OCI-LY1 (cell line): ENCODE results near the gene KLF4.

Experiments used
- H2AFZ ChIP-seq: fragments of 200-600 bp; sonication (generic), shearing (Covaris generic); 2 replicates; pipeline ENCODE4 v1.6.0; 2014; ENCODE audit warnings: antibody characterized with exemption, mild to moderate bottlenecking, low read length
- H3F3A ChIP-seq: fragments of 200-600 bp; sonication (generic), shearing (Covaris generic); 2 replicates; pipeline ENCODE4 v1.6.0; 2014; ENCODE audit warnings: mild to moderate bottlenecking, antibody characterized with exemption, low read length, moderate library complexity; ENCODE audit not compliant: insufficient read depth
- H3K27ac ChIP-seq: fragments of 200-600 bp; sonication (generic); 2 replicates; pipeline ENCODE4 v1.5.1; 2014; ENCODE audit warnings: low read length, mixed run types, mild to moderate bottlenecking, low read depth; ENCODE audit not compliant: poor library complexity, severe bottlenecking
- H3K27me3 ChIP-seq: fragments of 200-600 bp; sonication (generic); 2 replicates; pipeline ENCODE4 v1.6.0; 2014; ENCODE audit warnings: antibody characterized with exemption, mild to moderate bottlenecking, low read length, moderate library complexity; ENCODE audit not compliant: insufficient read depth
- H3K36me3 ChIP-seq: fragments of 200-600 bp; sonication (generic); 2 replicates; pipeline ENCODE4 v1.6.1; 2014; ENCODE audit warnings: mild to moderate bottlenecking, antibody characterized with exemption, low read length, moderate library complexity, mixed read lengths; ENCODE audit not compliant: insufficient read depth
- H3K4me1 ChIP-seq: fragments of 200-600 bp; sonication (generic); 2 replicates; pipeline ENCODE4 v1.5.1; 2014; ENCODE audit warnings: mild to moderate bottlenecking, low read length, moderate library complexity; ENCODE audit not compliant: insufficient read depth, severe bottlenecking
- H3K4me2 ChIP-seq: fragments of 200-600 bp; sonication (generic), shearing (Covaris generic); 2 replicates; pipeline ENCODE4 v1.6.1; 2014; ENCODE audit warnings: low read length
- H3K4me3 ChIP-seq: fragments of 200-600 bp; sonication (generic); 2 replicates; pipeline ENCODE4 v1.5.1; 2014; ENCODE audit warnings: low read length, low read depth, mild to moderate bottlenecking, mixed read lengths; ENCODE audit not compliant: poor library complexity, severe bottlenecking
- H3K79me2 ChIP-seq: fragments of 200-600 bp; shearing (Covaris generic); 2 replicates; pipeline ENCODE4 v1.6.1; 2016; ENCODE audit warnings: mixed run types, low read length, mixed read lengths; ENCODE audit not compliant: insufficient read depth
- H3K9ac ChIP-seq: fragments of 200-600 bp; sonication (generic), shearing (Covaris generic); 2 replicates; pipeline ENCODE4 v1.6.1; 2014; ENCODE audit warnings: mild to moderate bottlenecking, low read length, mixed read lengths
- H3K9me2 ChIP-seq: fragments of 200-600 bp; sonication (generic), shearing (Covaris generic); 2 replicates; pipeline ENCODE4 v1.6.1; 2014; ENCODE audit warnings: low read depth, mild to moderate bottlenecking, low read length, mixed read lengths
- H3K9me3 ChIP-seq: fragments of 200-600 bp; shearing (Covaris generic); 2 replicates; pipeline ENCODE4 v1.6.1; 2014; ENCODE audit warnings: low read length, mixed read lengths
- H4K20me1 ChIP-seq: fragments of 200-600 bp; sonication (generic), shearing (Covaris generic); 2 replicates; pipeline ENCODE4 v1.6.0; 2016; ENCODE audit warnings: mild to moderate bottlenecking, low read length; ENCODE audit not compliant: insufficient read depth
- CTCF ChIP-seq: fragments of 200-600 bp; sonication (generic), shearing (Covaris generic); IDR thresholded peaks from 2 replicates; pipeline ENCODE4 v1.5.1; 2017; ENCODE audit warnings: mild to moderate bottlenecking, antibody characterized with exemption, low read length, moderate library complexity, mixed read lengths
- EZH2 ChIP-seq: fragments of 200-600 bp; sonication (generic), shearing (Covaris generic); IDR thresholded peaks from 2 replicates; pipeline ENCODE4 v1.8.0; 2017; ENCODE audit warnings: borderline replicate concordance, mixed run types, mild to moderate bottlenecking, antibody characterized with exemption, low read length, moderate library complexity, mixed read lengths

The KLF4 gene

GRCh38 chr9:107489687-107490605 is at the start of gene KLF4:
Gene KLF4, minus strand, starts transcription at chr9:107489769. Its CDS starts 597 bp downstream, at chr9:107489172.
- no peaks in the 10 kb centered on the region for H4K20me1 ChIP-seq
- no peaks in the 10 kb centered on the region for H3F3A ChIP-seq
- no peaks in the 10 kb centered on the region for H3K9me3 ChIP-seq
- no peaks in the 10 kb centered on the region for H3K9me2 ChIP-seq
- no peak within 1 kb of the TSS for H2AFZ ChIP-seq
- H3K36me3 ChIP-seq: no peaks in the 10 kb centered on the region
- no peaks in the 10 kb centered on the region for H3K4me1 ChIP-seq
- TF ChIP-seq EZH2 (no peak), CTCF (no peak)
- H3K79me2 ChIP-seq: no peaks in the 10 kb centered on the region
- H3K27ac ChIP-seq: no peak within 1 kb of the TSS
- no peak within 1 kb of the TSS for H3K4me2 ChIP-seq
- no peaks in the 10 kb centered on the region for H3K27me3 ChIP-seq
- no peak within 1 kb of the TSS for H3K9ac ChIP-seq
- H3K4me3 ChIP-seq: no peak within 1 kb of the TSS

DNA sequence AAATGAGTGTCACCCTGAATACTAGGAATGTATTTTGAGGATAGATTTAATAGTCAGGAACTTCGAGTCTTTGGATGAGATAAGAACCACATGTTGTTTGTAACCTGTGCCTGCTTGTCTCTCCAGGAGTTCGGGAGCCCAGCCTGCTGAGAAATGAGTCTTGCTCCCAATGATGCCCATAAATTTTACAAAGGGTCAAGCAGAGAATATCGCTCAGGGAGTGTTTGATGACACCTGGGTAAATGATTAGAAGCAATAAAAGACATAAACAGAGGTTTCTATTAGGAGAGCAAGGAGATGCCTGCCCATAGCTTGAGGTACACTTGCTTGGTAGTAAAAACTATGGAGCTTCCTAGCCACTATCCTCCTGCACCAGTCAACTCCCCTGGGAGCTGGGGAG is 46.9 kb upstream of the KLF4 start:
- Histone ChIP-seq H3K4me2 (no peak overlapping the region), H3K4me1 (no peaks in the 10 kb centered on the region), H3K9me2 (no peaks in the 10 kb centered on the region), H3K9ac (no peak overlapping the region), H3K36me3 (no peaks in the 10 kb centered on the region), H2AFZ (no peak overlapping the region), H3K4me3 (no peak overlapping the region), H3K27me3 (no peaks in the 10 kb centered on the region), H3K27ac (no peak overlapping the region), H4K20me1 (no peaks in the 10 kb centered on the region), H3K9me3 (no peaks in the 10 kb centered on the region), H3K79me2 (no peaks in the 10 kb centered on the region), H3F3A (no peaks in the 10 kb centered on the region)
- no peak for TF ChIP-seq EZH2
- no peak for TF ChIP-seq CTCF

DNA sequence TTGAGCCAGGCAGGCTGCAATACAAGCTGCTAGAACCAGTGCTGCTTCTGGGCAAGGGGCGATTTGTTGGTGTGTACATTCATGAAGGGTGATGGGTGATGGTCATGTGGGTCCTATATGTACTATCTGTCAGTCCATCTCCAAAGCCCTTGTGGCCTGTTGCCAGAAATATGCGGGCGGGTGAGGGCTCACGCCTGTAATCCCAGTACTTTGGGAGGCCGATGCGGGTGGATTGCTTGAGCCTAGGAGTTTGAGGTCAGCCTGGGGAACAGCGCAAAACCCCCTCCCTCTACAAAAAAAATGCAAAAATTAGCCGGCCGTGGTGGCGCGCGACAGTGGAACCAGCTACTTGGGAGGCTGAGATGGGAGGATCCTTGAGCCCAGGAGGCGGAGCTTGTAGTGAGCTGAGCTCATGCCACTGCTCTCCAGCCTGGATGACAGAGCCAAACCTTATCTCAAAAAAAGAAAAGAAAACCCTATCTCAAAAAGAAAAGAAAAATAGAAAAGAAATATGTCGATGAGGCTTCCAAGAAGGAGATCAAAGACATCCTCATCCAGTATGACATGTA is 45.0 kb upstream of the KLF4 start:
- Histone ChIP-seq H3K9me3 (no peaks in the 10 kb centered on the region), H3K27ac (no peak overlapping the region), H3F3A (no peaks in the 10 kb centered on the region), H3K27me3 (no peaks in the 10 kb centered on the region), H3K4me1 (no peaks in the 10 kb centered on the region), H3K9me2 (no peaks in the 10 kb centered on the region), H4K20me1 (no peaks in the 10 kb centered on the region), H3K4me3 (no peak overlapping the region), H3K79me2 (no peaks in the 10 kb centered on the region), H3K36me3 (no peaks in the 10 kb centered on the region), H3K4me2 (no peak overlapping the region), H3K9ac (no peak overlapping the region), H2AFZ (no peak overlapping the region)
- TF ChIP-seq CTCF: no peak
